ENCODE measurements around the gene ADGRG6.
"Not testable (repeated sequence)": the region's sequence is repeated elsewhere in the genome, so short reads cannot be mapped to it uniquely, and the experiment has no call there.

Gene ADGRG6

GRCh38 chr6:142301651-142302391 is at the start of gene ADGRG6:
Gene ADGRG6, plus strand, starts transcription at chr6:142302007. Its CDS starts 323 bp downstream, at chr6:142302330.
- peak; percentile 14 for DNase-seq

- no peak for DNase-seq
These were observed 47.3 kb upstream of the ADGRG6 start for GRCh38 chr6:142254513-142254912.

- DNase-seq, result no peak
These were observed 46.0 kb upstream of the ADGRG6 start for GRCh38 chr6:142255785-142256184.

GRCh38 chr6:142258305-142258704 is 43.5 kb upstream of the ADGRG6 start:
- no peak for DNase-seq

GRCh38 chr6:142258757-142259156 is 43.0 kb upstream of the ADGRG6 start:
- DNase-seq, result no peak

GRCh38 chr6:142260748-142261147 is 41.1 kb upstream of the ADGRG6 start:
- DNase-seq, result no peak

GRCh38 chr6:142262231-142262630 is 39.6 kb upstream of the ADGRG6 start:
- DNase-seq, result no peak

GRCh38 chr6:142265476-142265875 is 36.3 kb upstream of the ADGRG6 start:
- peak; percentile 46 for DNase-seq

GRCh38 chr6:142266060-142266459 is 35.7 kb upstream of the ADGRG6 start:
- no peak for DNase-seq

- no peak for DNase-seq
These were observed 30.3 kb upstream of the ADGRG6 start for GRCh38 chr6:142271476-142271875.

- no peak for DNase-seq
These were observed 27.2 kb upstream of the ADGRG6 start for GRCh38 chr6:142274656-142275055.

GRCh38 chr6:142275236-142276006 is 26.4 kb upstream of the ADGRG6 start:
- no peak for DNase-seq

- DNase-seq, result no peak
These were observed 25.6 kb upstream of the ADGRG6 start for GRCh38 chr6:142276256-142276655.

- DNase-seq, result no peak
These were observed 22.2 kb upstream of the ADGRG6 start for GRCh38 chr6:142279350-142280180.

- DNase-seq, result peak; percentile 48
These were observed 21.5 kb upstream of the ADGRG6 start for GRCh38 chr6:142280265-142280664.

- no peak for DNase-seq
These were observed 20.9 kb upstream of the ADGRG6 start for GRCh38 chr6:142280927-142281326.

- DNase-seq, result not testable (repeated sequence)
These were observed 18.7 kb upstream of the ADGRG6 start for GRCh38 chr6:142283138-142283537.

GRCh38 chr6:142284419-142284818 is 17.4 kb upstream of the ADGRG6 start:
- DNase-seq, result no peak

- DNase-seq, result no peak
These were observed 16.3 kb upstream of the ADGRG6 start for GRCh38 chr6:142285235-142286087.

GRCh38 chr6:142286088-142286409 is 15.8 kb upstream of the ADGRG6 start:
- no peak for DNase-seq

GRCh38 chr6:142289687-142290086 is 12.1 kb upstream of the ADGRG6 start:
- DNase-seq, result no peak

GRCh38 chr6:142290851-142291250 is 11.0 kb upstream of the ADGRG6 start:
- DNase-seq, result no peak

GRCh38 chr6:142291512-142291911 is 10.3 kb upstream of the ADGRG6 start:
- no peak for DNase-seq

Data from NCI-H526 treated with DMSO at 0.1 percent for 48 hours (cell line).